HEK293 (cell line): ENCODE data around the gene FHL3.
"Not testable (repeated sequence)": the region's sequence is repeated elsewhere in the genome, so short reads cannot be mapped to it uniquely, and the experiment has no call there.

Source experiments
- CTCF ChIP-seq: fragments of 450-650 bp; formaldehyde crosslinking; IDR thresholded peaks from 2 replicates; pipeline ENCODE4 v1.5.1; 2016; ENCODE audit warnings: missing biosample characterization, missing genetic modification characterization
- HOXA7 ChIP-seq: sonication (generic); formaldehyde crosslinking; IDR thresholded peaks from 2 replicates; pipeline ENCODE4 v1.8.1; 2022; ENCODE audit warnings: missing genetic modification reagents, borderline replicate concordance
- KLF16 ChIP-seq: fragments of 450-650 bp; formaldehyde crosslinking; IDR thresholded peaks from 2 replicates; pipeline ENCODE4 v1.5.1; 2017; ENCODE audit warnings: missing biosample characterization, missing genetic modification characterization
- REST ChIP-seq: fragments of 450-650 bp; formaldehyde crosslinking; IDR thresholded peaks from 2 replicates; pipeline ENCODE4 v1.5.1; 2016; ENCODE audit warnings: missing biosample characterization, missing genetic modification characterization
- TCF7L2 ChIP-seq: IDR thresholded peaks from 2 replicates; pipeline ENCODE4 v1.6.1; 2011; ENCODE audit warnings: low read depth, mild to moderate bottlenecking, inconsistent platforms, low read length, moderate library complexity, borderline replicate concordance
- YY1 ChIP-seq: fragments of 450-650 bp; formaldehyde crosslinking; IDR thresholded peaks from 2 replicates; pipeline ENCODE4 v1.5.1; 2018; ENCODE audit warnings: missing biosample characterization, missing genetic modification characterization
- ZBTB21 ChIP-seq: fragments of 450-650 bp; formaldehyde crosslinking; IDR thresholded peaks from 2 replicates; pipeline ENCODE4 v1.5.1; 2017; ENCODE audit warnings: missing biosample characterization, missing genetic modification characterization
- ZNF175 ChIP-seq: fragments of 450-650 bp; formaldehyde crosslinking; IDR thresholded peaks from 2 replicates; pipeline ENCODE4 v1.5.1; 2016; ENCODE audit warnings: missing biosample characterization, missing genetic modification characterization
- ZNF311 ChIP-seq: fragments of 450-650 bp; formaldehyde crosslinking; IDR thresholded peaks from 2 replicates; pipeline ENCODE4 v1.5.1; 2017; ENCODE audit warnings: missing biosample characterization, missing genetic modification characterization, borderline replicate concordance
- ZNF433 ChIP-seq: fragments of 450-650 bp; formaldehyde crosslinking; IDR thresholded peaks from 2 replicates; pipeline ENCODE4 v1.5.1; 2016; ENCODE audit warnings: missing biosample characterization, missing genetic modification characterization, low read depth
- ZNF664 ChIP-seq: fragments of 450-650 bp; formaldehyde crosslinking; IDR thresholded peaks from 2 replicates; pipeline ENCODE4 v1.5.1; 2016; ENCODE audit warnings: missing biosample characterization, missing genetic modification characterization
- ZNF704 ChIP-seq: fragments of 450-650 bp; formaldehyde crosslinking; IDR thresholded peaks from 2 replicates; pipeline ENCODE4 v1.5.1; 2016; ENCODE audit warnings: missing biosample characterization, missing genetic modification characterization
- ZNF768 ChIP-seq: fragments of 450-650 bp; formaldehyde crosslinking; IDR thresholded peaks from 2 replicates; pipeline ENCODE4 v1.5.1; 2018; ENCODE audit warnings: missing biosample characterization, mild to moderate bottlenecking, missing genetic modification characterization

GRCh38 chr1:38032992-38033391 is 27.7 kb upstream of the FHL3 start:
- TF ChIP-seq ZNF704 (tag by site-specific recombination); REST (tag by site-specific recombination); ZNF664 (tag by site-specific recombination); CTCF (tag by site-specific recombination); ZNF433 (tag by site-specific recombination); ZNF175 (tag by site-specific recombination); ZBTB21 (tag by site-specific recombination); KLF16 (tag by site-specific recombination); ZNF311 (tag by site-specific recombination); YY1 (tag by site-specific recombination); TCF7L2; ZNF768 (tag by site-specific recombination); HOXA7 (CRISPR knock-in tag): not testable (repeated sequence)
